ENCODE results near the gene PTPN4. TPM values are rescaled to one million over a fixed set of nuclear protein-coding genes. Genes with fewer than 3 reads are reported as not detected.
"Not testable (repeated sequence)": the region's sequence is repeated elsewhere in the genome, so short reads cannot be mapped to it uniquely, and the experiment has no call there.

Gene PTPN4
- total RNA-seq, 1 experiment from 2014 or later, result 44.5 TPM

- intact Hi-C loops (cut with micrococcal nuclease), result no loop called here
- Histone ChIP-seq H3K9ac (ENCODE audit: low read length) (no peak overlapping the region), H2AFZ (ENCODE audit: low read length) (no peak overlapping the region), H3K9me3 (ENCODE audit: low read length) (no peaks in the 10 kb centered on the region), H3K27me3 (ENCODE audit: low read length) (no peaks in the 10 kb centered on the region), H3K4me1 (ENCODE audit: insufficient read depth, low read length) (no peaks in the 10 kb centered on the region), H3F3A (ENCODE audit: low read length, unreplicated experiment) (no peaks in the 10 kb centered on the region), H3K27ac (ENCODE audit: low read length) (no peak overlapping the region), H3K9me2 (replicated peaks; ENCODE audit: low read length) (no peaks in the 10 kb centered on the region), H3K36me3 (ENCODE audit: low read depth, low read length) (no peaks in the 10 kb centered on the region), H3K79me2 (ENCODE audit: low read length) (peaks cover 70% of the 10 kb centered on the region), H3K4me2 (ENCODE audit: low read length) (no peak overlapping the region), H3K4me3 (ENCODE audit: low read length) (no peak overlapping the region), H4K20me1 (ENCODE audit: low read length) (no peaks in the 10 kb centered on the region)
- BruUV-seq (replicated peaks), result no TSS peak
- ATAC-seq (no peak), DNase-seq (no peak)
- POLR2A ChIA-PET (ENCODE audit: unreplicated experiment), result no interaction called here
- TF ChIP-seq EZH2 (IDR thresholded peaks at IDR 0.05; ENCODE audit: low read length, unreplicated experiment) (no peak), CTCF (conservative IDR thresholded peaks at IDR 0.05; ENCODE audit: low read depth, low read length) (no peak), EZH2phosphoT487 (IDR thresholded peaks at IDR 0.05; ENCODE audit: borderline replicate concordance, low read length) (no peak)
- CTCF ChIA-PET, result no interaction called here
These were observed 43.4 kb downstream of the PTPN4 start for GRCh38 chr2:119803101-119803500.

DNA sequence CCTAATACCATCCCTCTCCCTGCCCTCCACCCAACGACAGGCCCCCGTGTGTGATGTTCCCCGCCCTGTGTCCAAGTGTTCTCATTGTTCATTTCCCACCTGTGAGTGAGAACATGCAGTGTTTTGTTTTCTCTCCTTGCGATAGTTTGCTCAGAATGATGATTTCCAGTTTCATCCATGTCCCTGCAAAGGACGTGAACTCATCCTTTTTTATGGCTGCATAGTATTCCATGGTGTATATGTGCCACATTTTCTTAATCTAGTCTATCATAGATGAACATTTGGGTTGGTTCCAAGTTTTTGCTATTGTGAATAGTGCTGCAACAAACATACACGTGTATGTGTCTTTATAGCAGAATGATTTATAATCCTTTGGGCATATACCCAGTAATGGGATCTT lies 44.7 kb downstream of the PTPN4 start:
- H3K4me2 ChIP-seq (ENCODE audit: low read length); H3K27me3 ChIP-seq (ENCODE audit: low read length); H2AFZ ChIP-seq (ENCODE audit: low read length); CTCF ChIA-PET; intact Hi-C loops (cut with micrococcal nuclease); H3K9ac ChIP-seq (ENCODE audit: low read length); H3F3A ChIP-seq (ENCODE audit: low read length, unreplicated experiment); DNase-seq; BruUV-seq (replicated peaks); H4K20me1 ChIP-seq (ENCODE audit: low read length); H3K27ac ChIP-seq (ENCODE audit: low read length); ATAC-seq; H3K9me3 ChIP-seq (ENCODE audit: low read length); POLR2A ChIA-PET (ENCODE audit: unreplicated experiment); H3K36me3 ChIP-seq (ENCODE audit: low read depth, low read length); H3K9me2 ChIP-seq (replicated peaks; ENCODE audit: low read length); H3K4me3 ChIP-seq (ENCODE audit: low read length): not testable (repeated sequence)
- peaks cover 60% of the 10 kb centered on the region for H3K79me2 ChIP-seq (ENCODE audit: low read length)
- peaks cover 12% of the 10 kb centered on the region for H3K4me1 ChIP-seq (ENCODE audit: insufficient read depth, low read length)

GRCh38 chr2:119808516-119809147 lies 48.9 kb downstream of the PTPN4 start:
- intact Hi-C loops (cut with micrococcal nuclease), result loop anchor here (5.0 kb wide), 1 partner anchor 46 kb away; no protein-coding TSS in a partner anchor
- BruUV-seq (replicated peaks), result no TSS peak

More at GRCh38 chr2:119808516-119809147, 48.9 kb downstream of the PTPN4 start:
- Histone ChIP-seq H3K27ac (ENCODE audit: low read length) (peak overlapping the region; percentile 71), H3K4me2 (ENCODE audit: low read length) (peak overlapping the region; percentile 61), H2AFZ (ENCODE audit: low read length) (no peak overlapping the region), H3K36me3 (ENCODE audit: low read depth, low read length) (peaks cover 5% of the 10 kb centered on the region; the same call in 1 of the 2 replicates), H3K4me3 (ENCODE audit: low read length) (peak overlapping the region; percentile 40; the same call in 1 of the 2 replicates), H3K9me2 (replicated peaks; ENCODE audit: low read length) (no peaks in the 10 kb centered on the region), H3K79me2 (ENCODE audit: low read length) (peaks cover 40% of the 10 kb centered on the region), H3K27me3 (ENCODE audit: low read length) (no peaks in the 10 kb centered on the region), H4K20me1 (ENCODE audit: low read length) (0 out of 2 replicates have a peak, but pooled peaks cover 7% of the 10 kb centered on the region), H3F3A (ENCODE audit: low read length, unreplicated experiment) (peaks cover 11% of the 10 kb centered on the region), H3K9me3 (ENCODE audit: low read length) (no peaks in the 10 kb centered on the region), H3K9ac (ENCODE audit: low read length) (peak overlapping the region; percentile 24; the same call in 1 of the 2 replicates), H3K4me1 (ENCODE audit: insufficient read depth, low read length) (peaks cover 25% of the 10 kb centered on the region)
- peak; percentile 60 for DNase-seq
- CTCF ChIA-PET, result interaction anchor here (1.4 kb wide), 1 partner anchor 15 kb away, joined by 12 read pairs; no protein-coding TSS in a partner anchor
- POLR2A ChIA-PET (ENCODE audit: unreplicated experiment), result interaction anchor here (0.7 kb wide), 1 partner anchor 145 kb away, joined by 5 read pairs; no protein-coding TSS in a partner anchor
- ATAC-seq, result peak; percentile 48
- no peak for TF ChIP-seq EZH2phosphoT487 (IDR thresholded peaks at IDR 0.05; ENCODE audit: borderline replicate concordance, low read length)
- no peak for TF ChIP-seq CTCF (conservative IDR thresholded peaks at IDR 0.05; ENCODE audit: low read depth, low read length)
- no peak for TF ChIP-seq EZH2 (IDR thresholded peaks at IDR 0.05; ENCODE audit: low read length, unreplicated experiment)
